K562 (cell line): ENCODE results near the gene SEC23IP. TPM values are rescaled to one million over a fixed set of nuclear protein-coding genes. Genes with fewer than 3 reads are reported as not detected.

ENCODE experiments used
- ATAC-seq: fragments of 200-7000 bp; cut with Tn5 transposase; 3 replicates; pipeline ENCODE4 v1.9.1; 2020; ENCODE audit warnings: moderate library complexity
- BruUV-seq: library from RNA; stranded (reverse); fragments of 400-500 nt; replicated peaks from 2 replicates; lab custom pipeline; 2021; lab: Mats Ljungman, UMichigan
- CTCF ChIA-PET: fragments of 300-600 bp; formaldehyde crosslinking; extraction: SDS; loops from one replicate; lab custom pipeline; 2021; ENCODE audit warnings: low intra/inter-chr PET ratio; lab: Yijun Ruan, JAX
- POLR2A ChIA-PET: fragments of 300-600, 350-650 bp; sonication (Branson Sonifier 250); formaldehyde crosslinking; extraction: SDS; loops from one replicate; lab custom pipeline; 2021; ENCODE audit warnings: antibody characterized with exemption, inconsistent platforms; lab: Yijun Ruan, JAX
- DNase-seq, 4 experiments: peaks; one replicate each; pipeline versions ENCODE4 v3.0.0 to v3.0.0-alpha.2; 2011 to 2018; ENCODE audit warnings: low spot score in 3 of 4, mixed read lengths in 3 of 4; ENCODE audit errors: extremely low read depth in 1 of 4
- FAIRE-seq: peaks from 2 replicates; lab custom pipeline; 2011; peaks lifted over from hg19 to GRCh38; lab: Jason Lieb, UNC
- H2AFZ ChIP-seq: 2 replicates; pipeline ENCODE4 v1.6.0; 2011; ENCODE audit warnings: low read depth, low read length, control low read depth, inconsistent platforms
- H3K27ac ChIP-seq: fragments of 200-600 bp; 3 replicates; pipeline ENCODE4 v1.8.0; 2011; ENCODE audit warnings: low read depth, mild to moderate bottlenecking, control low read depth, inconsistent platforms, low read length, moderate library complexity, mixed read lengths; ENCODE audit errors: extremely low read depth
- H3K27me3 ChIP-seq, 2 experiments: fragments of 300-600 bp in 1 of 2; 2 replicates in 1 of 2; 3 replicates in 1 of 2; pipeline versions ENCODE4 v1.6.0 to v1.8.0; 2011; ENCODE audit warnings: inconsistent platforms in 2 of 2, low read length in 2 of 2, mild to moderate bottlenecking in 1 of 2, mixed read lengths in 1 of 2, moderate library complexity in 1 of 2; ENCODE audit not compliant: control insufficient read depth in 2 of 2, insufficient read depth in 2 of 2
- H3K36me3 ChIP-seq: fragments of 300-600 bp; 3 replicates; pipeline ENCODE4 v1.8.0; 2011; ENCODE audit warnings: mild to moderate bottlenecking, low read length, inconsistent platforms; ENCODE audit not compliant: control insufficient read depth, insufficient read depth
- H3K4me1 ChIP-seq, 2 experiments: fragments of 200-600 bp in 1 of 2; replicated peaks in 1 of 2; 2 replicates in 1 of 2; 3 replicates in 1 of 2; pipeline versions ENCODE4 v1.5.1 to v1.8.0; 2011; ENCODE audit warnings: inconsistent platforms in 2 of 2, low read length in 2 of 2, mild to moderate bottlenecking in 1 of 2, mixed read lengths in 1 of 2, moderate library complexity in 1 of 2; ENCODE audit not compliant: control insufficient read depth in 2 of 2, insufficient read depth in 2 of 2
- H3K4me2 ChIP-seq: 2 replicates; pipeline ENCODE4 v1.6.1; 2011; ENCODE audit warnings: low read length, control low read depth, inconsistent platforms, mixed read lengths; ENCODE audit not compliant: insufficient read depth
- H3K4me3 ChIP-seq: fragments of 200-600 bp; sonication (generic), shearing (Covaris generic); 2 replicates; pipeline ENCODE4 v1.5.1; 2016; ENCODE audit warnings: control low read depth, inconsistent platforms
- H3K79me2 ChIP-seq: fragments of 200-600 bp; 3 replicates; pipeline ENCODE4 v1.8.0; 2011; ENCODE audit warnings: low read length, inconsistent platforms; ENCODE audit not compliant: control insufficient read depth, insufficient read depth
- H3K9ac ChIP-seq, 2 experiments: 2 replicates each; pipeline versions ENCODE4 v1.6.0 to v1.6.1; 2011; ENCODE audit warnings: low read depth in 2 of 2, low read length in 2 of 2, control low read depth in 1 of 2, inconsistent platforms in 1 of 2, mild to moderate bottlenecking in 1 of 2, mixed read lengths in 1 of 2; ENCODE audit not compliant: insufficient read depth in 1 of 2
- H3K9me1 ChIP-seq: one replicate; pipeline ENCODE4 v1.6.0; 2011; ENCODE audit warnings: inconsistent platforms, mild to moderate bottlenecking, low read length, moderate library complexity; ENCODE audit not compliant: control insufficient read depth, insufficient read depth
- H3K9me3 ChIP-seq: replicated peaks from 2 replicates; pipeline ENCODE4 v1.5.1; 2011; ENCODE audit warnings: low read depth, low read length, inconsistent platforms; ENCODE audit not compliant: control insufficient read depth, insufficient read depth
- H4K20me1 ChIP-seq: replicated peaks from 2 replicates; pipeline ENCODE4 v1.6.1; 2011; ENCODE audit warnings: low read length, inconsistent platforms, mixed read lengths; ENCODE audit not compliant: control insufficient read depth, insufficient read depth
- ASH1L ChIP-seq: fragments of 450-650 bp; IDR thresholded peaks from 2 replicates; pipeline ENCODE4 v1.6.1; 2018; ENCODE audit warnings: borderline replicate concordance, mild to moderate bottlenecking, low read depth; ENCODE audit not compliant: partially characterized antibody
- CTBP1 ChIP-seq: fragments of 450-650 bp; IDR thresholded peaks from 2 replicates; pipeline ENCODE4 v1.6.1; 2016; ENCODE audit warnings: borderline replicate concordance
- DPF2 ChIP-seq: fragments of 450-650 bp; IDR thresholded peaks from 2 replicates; pipeline ENCODE4 v1.6.1; 2016
- ILK ChIP-seq: fragments of 450-650 bp; IDR thresholded peaks from 2 replicates; pipeline ENCODE4 v1.6.1; 2016; ENCODE audit warnings: missing genetic modification characterization, low read depth, mild to moderate bottlenecking, missing compliant biosample characterization, moderate library complexity, borderline replicate concordance
- MTA3 ChIP-seq: fragments of 450-650 bp; formaldehyde crosslinking; IDR thresholded peaks from 2 replicates; pipeline ENCODE4 v1.6.1; 2017; ENCODE audit warnings: mild to moderate bottlenecking, borderline replicate concordance
- NFXL1 ChIP-seq: fragments of 450-650 bp; formaldehyde crosslinking; IDR thresholded peaks from 2 replicates; pipeline ENCODE4 v1.4.0; 2021; ENCODE audit warnings: mild to moderate bottlenecking
- NR4A1 ChIP-seq, 2 experiments: fragments of 250-450 bp in 1 of 2; fragments of 450-650 bp in 1 of 2; sonication (Bioruptor Pico) in 1 of 2; IDR thresholded peaks; 2 replicates each; pipeline versions ENCODE4 v1.4.0 to v1.6.1; 2016 to 2020; ENCODE audit warnings: mild to moderate bottlenecking in 2 of 2, missing compliant biosample characterization in 1 of 2, missing genetic modification characterization in 1 of 2, moderate library complexity in 1 of 2
- POLR2A ChIP-seq: fragments of 450-650 bp; conservative IDR thresholded peaks from 2 replicates; pipeline ENCODE4 v1.6.1; 2016
- RB1 ChIP-seq: fragments of 450-650 bp; IDR thresholded peaks from 2 replicates; pipeline ENCODE4 v1.6.1; 2017; ENCODE audit warnings: low read depth, mild to moderate bottlenecking
- SIRT6 ChIP-seq: IDR thresholded peaks from one replicate; pipeline ENCODE4 v1.6.1; 2012; ENCODE audit warnings: low read depth, mild to moderate bottlenecking, control low read depth, inconsistent platforms, low read length, moderate library complexity
- SMAD3 ChIP-seq: fragments of 450-650 bp; formaldehyde crosslinking; conservative IDR thresholded peaks from 2 replicates; pipeline ENCODE4 v1.4.0; 2020; ENCODE audit warnings: mild to moderate bottlenecking
- ZNF134 ChIP-seq: fragments of 250-450 bp; sonication (Bioruptor Pico); conservative IDR thresholded peaks from 2 replicates; pipeline ENCODE4 v1.4.0; 2020
- ZNF282 ChIP-seq: sonication (generic); formaldehyde crosslinking; IDR thresholded peaks from 2 replicates; pipeline ENCODE4 v1.8.1; 2023; ENCODE audit warnings: missing genetic modification reagents
- whole genome bisulfite sequencing: fragments of 100-300 bp; shearing (Covaris generic); methylation state at CpG from one replicate; pipeline ENCODE4 v1.1.6; 2016; ENCODE audit warnings: low coverage, mixed read lengths; ENCODE audit not compliant: insufficient coverage; ENCODE audit errors: missing lambda C conversion rate; 5-methylcytosine and 5-hydroxymethylcytosine counted together
- in situ Hi-C: fragments of 300-500 bp; cut with MboI; formaldehyde crosslinking; loops from 4 replicates; pipeline ENCODE4 v1.15.0; 2018; ENCODE audit warnings: inconsistent platforms, mixed read lengths
- intact Hi-C: fragments of 100-400 bp; cut with micrococcal nuclease; formaldehyde crosslinking; loops from 2 replicates; pipeline ENCODE4 v1.14.2; 2022
- polyA plus RNA-seq, 8 experiments: library from polyadenylated mRNA; depleted of rRNA in 4 of 8; stranded (reverse) in 5 of 8; unstranded in 3 of 8; fragments of >200 nt; fragmentation: Nextera tagmentation in 2 of 8; fragmentation: Illumina TruSeq in 1 of 8; extraction: Ambion mirVana in 2 of 8; extraction: Trizol in 1 of 8; gene quantifications; 2 replicates each; pipeline versions ENCODE4 v1.2.1 to v1.2.3, GENCODE V29; 2011 to 2014; ENCODE audit warnings: inconsistent platforms in 1 of 8, missing spikeins in 1 of 8
- total RNA-seq, 7 experiments: library from RNA; depleted of rRNA in 6 of 7; stranded (reverse); fragments of >200 nt in 6 of 7; fragmentation: Illumina TruSeq in 2 of 7; extraction: Trizol in 2 of 7; gene quantifications; 2 replicates each; pipeline versions ENCODE4 v1.2.1 to v1.2.3, GENCODE V29; 2011 to 2021; ENCODE audit warnings: low replicate concordance in 1 of 7
- TF ChIP-seq, protein P1 (sequence below): fragments of 450-650 bp; IDR thresholded peaks from 2 replicates; pipeline ENCODE4 v1.6.1; 2017; ENCODE audit warnings: antibody characterized with exemption

Gene SEC23IP
- total and polyA plus RNA-seq, 9 of the 15 experiments (the other 6 are each of a cell fraction or from before 2014, with no cell fraction given), result 15.8 to 38.4 (median 22.5) TPM

DNA sequence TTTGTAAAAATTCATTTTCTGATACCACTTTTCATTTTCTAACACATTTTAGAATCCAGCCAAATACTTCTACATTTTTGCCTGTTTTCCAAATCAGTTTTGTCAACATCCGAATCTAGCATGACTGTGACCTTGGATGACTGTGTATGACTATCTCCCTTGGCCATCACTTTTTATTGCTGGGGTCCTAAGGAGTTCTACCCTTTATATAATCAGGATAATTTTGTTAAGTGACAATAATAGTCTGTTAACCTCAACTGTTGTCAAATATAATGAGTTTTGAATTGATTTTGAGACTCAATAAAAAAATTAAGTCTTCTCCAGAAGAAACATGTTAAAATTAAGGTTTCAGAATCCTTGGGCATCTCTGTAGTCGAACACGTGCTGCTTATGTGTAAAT, 53.3 kb downstream of the SEC23IP start:
- 69% methylated on average over 3 of the region's 3 CpGs for WGBS
- no peak for TF ChIP-seq SIRT6
- TF ChIP-seq, protein P1, sequence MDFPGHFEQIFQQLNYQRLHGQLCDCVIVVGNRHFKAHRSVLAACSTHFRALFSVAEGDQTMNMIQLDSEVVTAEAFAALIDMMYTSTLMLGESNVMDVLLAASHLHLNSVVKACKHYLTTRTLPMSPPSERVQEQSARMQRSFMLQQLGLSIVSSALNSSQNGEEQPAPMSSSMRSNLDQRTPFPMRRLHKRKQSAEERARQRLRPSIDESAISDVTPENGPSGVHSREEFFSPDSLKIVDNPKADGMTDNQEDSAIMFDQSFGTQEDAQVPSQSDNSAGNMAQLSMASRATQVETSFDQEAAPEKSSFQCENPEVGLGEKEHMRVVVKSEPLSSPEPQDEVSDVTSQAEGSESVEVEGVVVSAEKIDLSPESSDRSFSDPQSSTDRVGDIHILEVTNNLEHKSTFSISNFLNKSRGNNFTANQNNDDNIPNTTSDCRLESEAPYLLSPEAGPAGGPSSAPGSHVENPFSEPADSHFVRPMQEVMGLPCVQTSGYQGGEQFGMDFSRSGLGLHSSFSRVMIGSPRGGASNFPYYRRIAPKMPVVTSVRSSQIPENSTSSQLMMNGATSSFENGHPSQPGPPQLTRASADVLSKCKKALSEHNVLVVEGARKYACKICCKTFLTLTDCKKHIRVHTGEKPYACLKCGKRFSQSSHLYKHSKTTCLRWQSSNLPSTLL, result no peak
- TF ChIP-seq CTBP1, result no peak
- no peak for TF ChIP-seq ILK (tag)
- TF ChIP-seq NFXL1 (CRISPR knock-in tag), result no peak
- no peak for TF ChIP-seq POLR2A
- TF ChIP-seq NR4A1 (CRISPR knock-in tag; IDR thresholded peaks at IDR 0.05), result no peak
- TF ChIP-seq NR4A1 (tag; IDR thresholded peaks at IDR 0.05), result no peak
- TF ChIP-seq ZNF282, result no peak
- TF ChIP-seq MTA3, result no peak
- no peak for TF ChIP-seq ASH1L
- no peak for TF ChIP-seq DPF2
- TF ChIP-seq SMAD3 (CRISPR knock-in tag), result no peak
- TF ChIP-seq ZNF134 (CRISPR knock-in tag), result no peak
- TF ChIP-seq RB1, result no peak
- Histone ChIP-seq H3K79me2 (no peaks in the 10 kb centered on the region), H2AFZ (no peak overlapping the region), H3K27ac (no peak overlapping the region), H3K4me2 (no peak overlapping the region), H3K9me3 (no peaks in the 10 kb centered on the region), H3K4me3 (no peak overlapping the region), H3K36me3 (peaks cover 23% of the 10 kb centered on the region; the same call in 2 of the 3 replicates), H3K9me1 (no peaks in the 10 kb centered on the region), H3K9ac (no peak overlapping the region), H3K4me1 (no peaks in the 10 kb centered on the region), H3K27me3 (no peaks in the 10 kb centered on the region), H4K20me1 (no peaks in the 10 kb centered on the region)
- in situ Hi-C loops (no loop called here), intact Hi-C loops (no loop called here)
- DNase-seq (no peak), FAIRE-seq (no peak), ATAC-seq (no peak)
- ChIA-PET CTCF (no interaction called here), POLR2A (no interaction called here)
- no TSS peak for BruUV-seq
